GM12878 (cell line): ENCODE measurements around the gene AEBP2. TPM values are rescaled to one million over a fixed set of nuclear protein-coding genes. Genes with fewer than 3 reads are reported as not detected.

Experiments used
- ATAC-seq: fragments of 200-7000 bp; cut with Tn5 transposase; 3 replicates; pipeline ENCODE4 v1.9.1; 2020; ENCODE audit warnings: mild to moderate bottlenecking, moderate library complexity
- BruUV-seq: library from RNA; stranded (reverse); fragments of 400-500 nt; replicated peaks from 2 replicates; lab custom pipeline; 2021; lab: Mats Ljungman, UMichigan
- CTCF ChIA-PET: fragments of 300-600 bp; sonication (Branson Sonifier 250); formaldehyde crosslinking; extraction: SDS; loops from one replicate; lab custom pipeline; 2021; ENCODE audit warnings: inconsistent platforms; lab: Yijun Ruan, JAX
- POLR2A ChIA-PET: fragments of 350-600 bp; formaldehyde crosslinking; extraction: SDS; loops from one replicate; lab custom pipeline; 2021; ENCODE audit warnings: inconsistent platforms; lab: Charles Lee
- RAD21 ChIA-PET: fragments of 300-600 bp; sonication (Branson Sonifier 250); formaldehyde crosslinking; loops from one replicate; lab custom pipeline; 2023; ENCODE audit warnings: antibody characterized with exemption; ENCODE audit not compliant: unreplicated experiment; lab: Charles Lee
- SMC1A ChIA-PET: fragments of 300-600 bp; sonication (Branson Sonifier 250); formaldehyde crosslinking; loops from one replicate; lab custom pipeline; 2023; ENCODE audit not compliant: unreplicated experiment, uncharacterized antibody; lab: Charles Lee
- DNase-seq: peaks from one replicate; pipeline ENCODE4 v3.0.0-alpha.2; 2011; ENCODE audit warnings: low read depth, low spot score
- FAIRE-seq: peaks from 3 replicates; lab custom pipeline; 2011; peaks lifted over from hg19 to GRCh38; lab: Jason Lieb, UNC
- H2AFZ ChIP-seq: 2 replicates; pipeline ENCODE4 v1.6.0; 2011; ENCODE audit warnings: low read depth, low read length, control low read depth; ENCODE audit not compliant: control insufficient read depth
- H3K27ac ChIP-seq: 2 replicates; pipeline ENCODE4 v1.5.1; 2011; ENCODE audit warnings: control low read depth; ENCODE audit not compliant: control insufficient read depth, insufficient read depth
- H3K27me3 ChIP-seq, 2 experiments: replicated peaks in 1 of 2; 2 replicates each; pipeline versions ENCODE4 v1.6.0 to v1.6.1; 2011; ENCODE audit warnings: low read length in 1 of 2; ENCODE audit not compliant: control insufficient read depth in 2 of 2, insufficient read depth in 2 of 2
- H3K36me3 ChIP-seq, 2 experiments: 2 replicates each; pipeline ENCODE4 v1.5.1; 2011; ENCODE audit warnings: low read length in 1 of 2; ENCODE audit not compliant: control insufficient read depth in 2 of 2, insufficient read depth in 2 of 2
- H3K4me1 ChIP-seq: 2 replicates; pipeline ENCODE4 v1.6.1; 2011; ENCODE audit warnings: mild to moderate bottlenecking, low read length, moderate library complexity, mixed read lengths; ENCODE audit not compliant: control insufficient read depth, insufficient read depth
- H3K4me2 ChIP-seq: 2 replicates; pipeline ENCODE4 v1.6.0; 2011; ENCODE audit warnings: control low read depth; ENCODE audit not compliant: control insufficient read depth, insufficient read depth
- H3K4me3 ChIP-seq: fragments of 200-600 bp; sonication (generic); 2 replicates; pipeline ENCODE4 v1.5.1; 2016
- H3K79me2 ChIP-seq: 2 replicates; pipeline ENCODE4 v1.6.0; 2011; ENCODE audit warnings: low read length; ENCODE audit not compliant: control insufficient read depth, insufficient read depth
- H3K9ac ChIP-seq: 2 replicates; pipeline ENCODE4 v1.8.0; 2011; ENCODE audit warnings: low read length, control low read depth, mixed read lengths; ENCODE audit not compliant: control insufficient read depth, insufficient read depth
- H3K9me3 ChIP-seq: replicated peaks from 3 replicates; pipeline ENCODE4 v1.5.1; 2011; ENCODE audit warnings: mild to moderate bottlenecking, low read length; ENCODE audit not compliant: control insufficient read depth, insufficient read depth
- H4K20me1 ChIP-seq: 2 replicates; pipeline ENCODE4 v1.6.0; 2011; ENCODE audit not compliant: control insufficient read depth, insufficient read depth
- CBX5 ChIP-seq: sonication (generic); IDR thresholded peaks from 2 replicates; pipeline ENCODE4 v1.6.1; 2016; ENCODE audit warnings: low read depth, moderate library complexity, mild to moderate bottlenecking, inconsistent platforms
- CHD4 ChIP-seq: fragments of 200-600 bp; sonication (generic); IDR thresholded peaks from 2 replicates; pipeline ENCODE4 v1.6.1; 2016; ENCODE audit warnings: mild to moderate bottlenecking
- EED ChIP-seq: sonication (generic); IDR thresholded peaks from 2 replicates; pipeline ENCODE4 v1.6.1; 2016; ENCODE audit warnings: antibody characterized with exemption, low read depth
- FOS ChIP-seq: IDR thresholded peaks from 3 replicates; pipeline ENCODE4 v1.6.1; 2011; ENCODE audit warnings: borderline replicate concordance; ENCODE audit not compliant: insufficient read length; ENCODE audit errors: extremely low read depth
- HDGF ChIP-seq: fragments of 450-650 bp; IDR thresholded peaks from 2 replicates; pipeline ENCODE4 v1.6.1; 2016; ENCODE audit warnings: antibody characterized with exemption
- IRF4 ChIP-seq: IDR thresholded peaks from 2 replicates; pipeline ENCODE4 v1.6.1; 2011; ENCODE audit warnings: low read depth, low read length
- MXI1 ChIP-seq: fragments of 150-350 bp; IDR thresholded peaks from 2 replicates; pipeline ENCODE4 v1.6.1; 2011; ENCODE audit warnings: low read depth, mild to moderate bottlenecking, inconsistent platforms, low read length, improper control_type of control experiment
- NFXL1 ChIP-seq: fragments of 450-650 bp; IDR thresholded peaks from 2 replicates; pipeline ENCODE4 v1.6.1; 2017; ENCODE audit warnings: antibody characterized with exemption, mild to moderate bottlenecking, borderline replicate concordance
- NRF1 ChIP-seq: conservative IDR thresholded peaks from 2 replicates; pipeline ENCODE4 v1.6.1; 2011; ENCODE audit warnings: mild to moderate bottlenecking, low read depth, low read length, improper control_type of control experiment
- RAD51 ChIP-seq: fragments of 450-650 bp; IDR thresholded peaks from 2 replicates; pipeline ENCODE4 v1.6.1; 2016; ENCODE audit warnings: moderate library complexity, mild to moderate bottlenecking, inconsistent platforms
- SIX5 ChIP-seq: IDR thresholded peaks from 2 replicates; pipeline ENCODE4 v1.6.1; 2011; ENCODE audit warnings: mild to moderate bottlenecking, low read depth, low read length, moderate library complexity; ENCODE audit not compliant: severe bottlenecking
- SKIL ChIP-seq: fragments of 450-650 bp; IDR thresholded peaks from 2 replicates; pipeline ENCODE4 v1.6.1; 2017; ENCODE audit warnings: mild to moderate bottlenecking, low read depth, inconsistent platforms; ENCODE audit not compliant: poor library complexity, severe bottlenecking
- SMARCA5 ChIP-seq: fragments of 450-650 bp; IDR thresholded peaks from 2 replicates; pipeline ENCODE4 v1.6.1; 2017; ENCODE audit warnings: mild to moderate bottlenecking
- SMC3 ChIP-seq: IDR thresholded peaks from 2 replicates; pipeline ENCODE4 v1.6.1; 2011; ENCODE audit warnings: low read length, improper control_type of control experiment, borderline replicate concordance
- SPI1 ChIP-seq: IDR thresholded peaks from 2 replicates; pipeline ENCODE4 v1.6.1; 2011; ENCODE audit warnings: low read depth, mild to moderate bottlenecking, low read length, moderate library complexity, borderline replicate concordance; ENCODE audit not compliant: insufficient read depth
- ZNF274 ChIP-seq: IDR thresholded peaks from one replicate; pipeline ENCODE4 v1.8.0; 2011; ENCODE audit not compliant: insufficient read length, insufficient read depth
- ZNF384 ChIP-seq: IDR thresholded peaks from 2 replicates; pipeline ENCODE4 v1.6.1; 2012; ENCODE audit warnings: low read depth, mild to moderate bottlenecking, low read length, improper control_type of control experiment, borderline replicate concordance
- WGBS: methylation state at CpG from one replicate; pipeline ENCODE4 v1.1.6; 2016; ENCODE audit warnings: low lambda C conversion rate; ENCODE audit not compliant: insufficient replicate concordance, insufficient coverage; ENCODE audit errors: missing lambda C conversion rate; 5-methylcytosine and 5-hydroxymethylcytosine counted together
- in situ Hi-C: fragments of 300-500 bp; cut with MboI; formaldehyde crosslinking; loops from 9 replicates; pipeline ENCODE4 v1.14.3; 2018; ENCODE audit warnings: mixed read lengths
- intact Hi-C: fragments of 100-400 bp; cut with micrococcal nuclease; formaldehyde crosslinking; loops from one replicate; pipeline ENCODE4 v1.14.2; 2022; ENCODE audit not compliant: unreplicated experiment
- polyA plus RNA-seq, 11 experiments: library from polyadenylated mRNA; depleted of rRNA in 4 of 11; unstranded in 6 of 11; stranded (reverse) in 5 of 11; fragments of >200 nt; fragmentation: Nextera tagmentation in 4 of 11; fragmentation: Illumina TruSeq in 1 of 11; extraction: Ambion mirVana in 4 of 11; extraction: Trizol in 1 of 11; gene quantifications; 1 replicate in 1 of 11; 2 replicates in 10 of 11; pipeline versions ENCODE4 v1.2.1 to v1.2.3, GENCODE V29; 2011 to 2016; ENCODE audit warnings: inconsistent platforms in 2 of 11, missing spikeins in 2 of 11, low read depth in 1 of 11
- total RNA-seq, 4 experiments: library from RNA; depleted of rRNA in 3 of 4; stranded (reverse); fragments of >200 nt in 3 of 4; fragmentation: Illumina TruSeq in 1 of 4; extraction: Trizol in 1 of 4; gene quantifications; 2 replicates each; pipeline versions ENCODE4 v1.2.1 to v1.2.3, GENCODE V29; 2013 to 2021
- TF ChIP-seq, protein P1 (sequence below): fragments of 450-650 bp; IDR thresholded peaks from 2 replicates; pipeline ENCODE4 v1.6.1; 2017; ENCODE audit warnings: mild to moderate bottlenecking
- TF ChIP-seq, protein P2 (sequence below): IDR thresholded peaks from 2 replicates; pipeline ENCODE4 v1.6.1; 2011; ENCODE audit warnings: low read depth, low read length, improper control_type of control experiment, borderline replicate concordance

AEBP2 gene
- total and polyA plus RNA-seq, 10 of the 15 experiments (the other 5 are each of a cell fraction or from before 2014, with no cell fraction given), result 17.6 to 126 (median 44.8) TPM

GRCh38 chr12:19464192-19464580 lies 24.9 kb downstream of the AEBP2 start (continued):
- TF ChIP-seq SKIL, result no peak
- TF ChIP-seq SPI1, result no peak

- ChIA-PET SMC1A (no interaction called here), RAD21 (no interaction called here), CTCF (no interaction called here), POLR2A (no interaction called here)
- FAIRE-seq (no peak), ATAC-seq (no peak), DNase-seq (no peak)
- no peaks in the 10 kb centered on the region for H3K9me3 ChIP-seq
- no peak for TF ChIP-seq SMC3
- TF ChIP-seq SMARCA5, result no peak
- TF ChIP-seq CBX5, result no peak
- no peak for TF ChIP-seq FOS
- TF ChIP-seq IRF4, result no peak
- TF ChIP-seq, protein P1, sequence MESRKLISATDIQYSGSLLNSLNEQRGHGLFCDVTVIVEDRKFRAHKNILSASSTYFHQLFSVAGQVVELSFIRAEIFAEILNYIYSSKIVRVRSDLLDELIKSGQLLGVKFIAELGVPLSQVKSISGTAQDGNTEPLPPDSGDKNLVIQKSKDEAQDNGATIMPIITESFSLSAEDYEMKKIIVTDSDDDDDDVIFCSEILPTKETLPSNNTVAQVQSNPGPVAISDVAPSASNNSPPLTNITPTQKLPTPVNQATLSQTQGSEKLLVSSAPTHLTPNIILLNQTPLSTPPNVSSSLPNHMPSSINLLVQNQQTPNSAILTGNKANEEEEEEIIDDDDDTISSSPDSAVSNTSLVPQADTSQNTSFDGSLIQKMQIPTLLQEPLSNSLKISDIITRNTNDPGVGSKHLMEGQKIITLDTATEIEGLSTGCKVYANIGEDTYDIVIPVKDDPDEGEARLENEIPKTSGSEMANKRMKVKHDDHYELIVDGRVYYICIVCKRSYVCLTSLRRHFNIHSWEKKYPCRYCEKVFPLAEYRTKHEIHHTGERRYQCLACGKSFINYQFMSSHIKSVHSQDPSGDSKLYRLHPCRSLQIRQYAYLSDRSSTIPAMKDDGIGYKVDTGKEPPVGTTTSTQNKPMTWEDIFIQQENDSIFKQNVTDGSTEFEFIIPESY, result no peak
- no peak for TF ChIP-seq SIX5
- no peak for TF ChIP-seq CHD4
- TF ChIP-seq NRF1, result no peak
- TF ChIP-seq MXI1, result no peak
- TF ChIP-seq RAD51, result no peak
- no peak for TF ChIP-seq NFXL1
- TF ChIP-seq HDGF, result no peak
- TF ChIP-seq, protein P2, sequence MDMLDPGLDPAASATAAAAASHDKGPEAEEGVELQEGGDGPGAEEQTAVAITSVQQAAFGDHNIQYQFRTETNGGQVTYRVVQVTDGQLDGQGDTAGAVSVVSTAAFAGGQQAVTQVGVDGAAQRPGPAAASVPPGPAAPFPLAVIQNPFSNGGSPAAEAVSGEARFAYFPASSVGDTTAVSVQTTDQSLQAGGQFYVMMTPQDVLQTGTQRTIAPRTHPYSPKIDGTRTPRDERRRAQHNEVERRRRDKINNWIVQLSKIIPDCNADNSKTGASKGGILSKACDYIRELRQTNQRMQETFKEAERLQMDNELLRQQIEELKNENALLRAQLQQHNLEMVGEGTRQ, result no peak
- no peak for TF ChIP-seq EED
- no peak for TF ChIP-seq ZNF384
- TF ChIP-seq ZNF274, result no peak
- no peak overlapping the region for H3K9ac ChIP-seq
- no peaks in the 10 kb centered on the region for H3K27me3 ChIP-seq
- WGBS, result 95% methylated on average over 3 of the region's 6 CpGs
- BruUV-seq, result no TSS peak
- no peak overlapping the region for H3K4me3 ChIP-seq
- intact Hi-C loops, result no loop called here
- in situ Hi-C loops, result no loop called here
- no peak overlapping the region for H3K27ac ChIP-seq
- H3K4me1 ChIP-seq, result no peaks in the 10 kb centered on the region; the same call in 1 of the 2 replicates
- H3K36me3 ChIP-seq, result peaks cover 1 to 23% of the 10 kb centered on the region in 2 experiments
- H4K20me1 ChIP-seq, result no peaks in the 10 kb centered on the region
- H3K79me2 ChIP-seq, result peaks cover 29% of the 10 kb centered on the region
- H2AFZ ChIP-seq, result no peak overlapping the region
- H3K4me2 ChIP-seq, result no peak overlapping the region
Observed at GRCh38 chr12:19465711-19466110, 26.4 kb downstream of the AEBP2 start.
